ENCODE results near the gene DNASE2B. TPM values are rescaled to one million over a fixed set of nuclear protein-coding genes. Genes with fewer than 3 reads are reported as not detected.

The DNASE2B gene
- total and polyA plus RNA-seq, 3 donors from 2014 or later, result 0.25 to 1.3 (median 0.31) TPM

DNA sequence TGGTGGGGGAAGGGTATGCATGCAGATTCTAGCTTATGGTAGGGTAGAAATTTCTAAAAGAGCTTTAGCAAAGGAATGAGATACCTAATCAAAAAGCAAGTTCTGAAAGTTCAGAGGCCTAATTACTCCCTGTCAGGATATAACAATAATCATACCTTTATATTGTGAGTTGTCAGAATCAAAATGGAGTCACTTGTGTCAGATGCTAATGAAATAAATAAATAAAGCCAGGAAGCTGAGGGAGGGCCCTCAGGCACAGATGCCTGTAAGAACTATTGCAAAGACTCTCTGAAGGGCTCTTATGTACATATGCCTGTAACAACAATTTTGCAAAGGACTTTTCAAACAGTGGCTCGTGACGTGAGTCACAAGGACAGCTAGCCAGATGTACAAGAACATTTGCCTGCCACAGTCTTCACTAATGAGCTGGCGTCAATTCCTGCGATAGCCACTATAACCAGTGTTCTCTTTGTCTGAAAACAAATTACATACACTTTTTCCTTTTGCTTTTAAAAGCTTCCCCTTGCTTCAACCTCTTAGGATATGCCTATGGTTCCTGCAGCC lies 27.4 kb upstream of the DNASE2B start:
- H3K36me3 ChIP-seq (ENCODE audit: low read depth, missing control alignments), result no peaks in the 10 kb centered on the region
- no peaks in the 10 kb centered on the region for H3K9me3 ChIP-seq
- intact Hi-C loops (cut with DNase I; ENCODE audit: low total_unique reads), result no loop called here
- peaks cover 8% of the 10 kb centered on the region for H3K4me1 ChIP-seq
- H3K4me3 ChIP-seq, result no peak overlapping the region
- H3K27ac ChIP-seq, result no peak overlapping the region
- TF ChIP-seq POLR2A (IDR thresholded peaks at IDR 0.05) (no peak), CTCF (IDR thresholded peaks at IDR 0.05) (no peak)
- DNase-seq, result no peak
- no peaks in the 10 kb centered on the region for H3K27me3 ChIP-seq
- WGBS, 2 donors, result 89 to 90% methylated on average over 4 of the region's 4 CpGs

DNA sequence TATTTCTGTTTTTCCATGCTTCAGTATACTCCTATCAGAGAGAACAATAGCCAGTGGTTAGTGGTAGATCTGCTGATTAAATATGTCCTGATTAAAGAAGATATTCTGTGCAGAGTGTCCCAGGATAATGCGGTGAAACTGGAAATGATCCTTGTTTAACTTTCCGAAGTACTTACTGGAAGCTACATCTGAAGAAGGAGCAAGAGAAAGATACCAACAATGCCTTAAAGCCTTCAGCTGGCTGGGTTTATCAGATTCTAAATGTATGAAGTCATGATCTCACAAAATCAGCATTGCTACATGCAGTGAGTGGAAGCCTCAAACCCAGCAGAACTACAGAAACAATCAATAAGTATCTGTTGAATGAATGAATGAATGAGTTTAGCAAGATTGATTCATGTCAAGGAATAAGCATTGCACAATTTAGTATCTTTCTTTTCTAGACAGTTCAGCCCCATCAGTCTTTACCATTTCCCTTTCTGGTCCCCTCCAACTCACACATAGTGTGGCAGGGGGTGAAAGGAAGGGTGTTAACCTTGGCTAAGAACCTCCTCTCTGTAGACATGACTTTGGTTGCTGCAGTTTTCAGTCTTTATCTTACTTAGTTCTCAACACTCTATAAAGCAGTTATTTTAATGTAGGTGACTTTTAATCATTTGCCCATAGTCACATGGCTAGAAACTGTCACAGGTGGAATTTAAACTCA lies 24.7 kb upstream of the DNASE2B start:
- H3K4me3 ChIP-seq, result no peak overlapping the region
- H3K36me3 ChIP-seq (ENCODE audit: low read depth, missing control alignments), result no peaks in the 10 kb centered on the region
- H3K4me1 ChIP-seq, result peaks cover 8% of the 10 kb centered on the region
- no peaks in the 10 kb centered on the region for H3K27me3 ChIP-seq
- intact Hi-C loops (cut with DNase I; ENCODE audit: low total_unique reads), result no loop called here
- no peak overlapping the region for H3K27ac ChIP-seq
- TF ChIP-seq CTCF (IDR thresholded peaks at IDR 0.05) (no peak), POLR2A (IDR thresholded peaks at IDR 0.05) (no peak)
- H3K9me3 ChIP-seq, result no peaks in the 10 kb centered on the region
- 45 to 46% methylated on average over 2 of the region's 2 CpGs for WGBS, 2 donors
- DNase-seq, result no peak

DNA sequence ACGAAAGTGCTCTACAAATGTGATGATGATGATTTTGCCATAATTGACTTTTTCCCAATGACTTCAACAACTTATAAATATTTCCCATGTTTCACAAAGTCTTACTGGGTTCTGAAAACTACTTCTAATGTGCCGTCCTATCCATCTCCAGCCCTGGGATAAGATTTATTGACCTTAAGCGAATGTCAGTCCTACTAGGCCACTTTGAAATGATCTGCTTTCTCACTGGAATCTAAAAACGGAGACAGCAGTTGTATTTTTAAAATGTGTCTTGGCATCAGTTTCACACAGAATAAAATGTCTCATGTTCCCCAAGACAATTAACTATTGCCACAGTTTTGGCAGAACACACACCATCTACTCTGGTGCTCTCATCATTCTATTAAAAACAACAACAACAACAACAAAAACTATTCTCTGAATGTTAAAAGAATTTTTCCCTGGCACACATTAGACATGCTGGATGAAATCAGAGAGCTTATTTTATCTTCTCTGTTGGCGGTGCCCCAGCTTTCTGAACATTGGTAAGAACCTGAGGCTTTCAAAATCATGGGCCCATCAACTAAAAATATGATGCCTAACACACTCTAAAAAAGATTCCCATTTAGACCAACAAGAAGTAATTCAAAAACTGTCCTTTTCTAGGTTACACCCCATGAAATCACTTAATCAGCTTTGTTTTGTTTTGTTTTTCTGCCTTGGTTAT lies 23.1 kb upstream of the DNASE2B start:
- Histone ChIP-seq H3K27ac (peak overlapping the region in 1 of 2 donors; percentile 62), H3K9me3 (no peaks in the 10 kb centered on the region), H3K4me1 (peaks cover 8% of the 10 kb centered on the region), H3K36me3 (ENCODE audit: low read depth, missing control alignments) (no peaks in the 10 kb centered on the region), H3K4me3 (no peak overlapping the region), H3K27me3 (no peaks in the 10 kb centered on the region)
- 59% methylated on average over 5 of the region's 5 CpGs for WGBS, 2 donors
- intact Hi-C loops (cut with DNase I; ENCODE audit: low total_unique reads), result no loop called here
- peak; percentile 44 for DNase-seq
- no peak for TF ChIP-seq POLR2A (IDR thresholded peaks at IDR 0.05)

DNA sequence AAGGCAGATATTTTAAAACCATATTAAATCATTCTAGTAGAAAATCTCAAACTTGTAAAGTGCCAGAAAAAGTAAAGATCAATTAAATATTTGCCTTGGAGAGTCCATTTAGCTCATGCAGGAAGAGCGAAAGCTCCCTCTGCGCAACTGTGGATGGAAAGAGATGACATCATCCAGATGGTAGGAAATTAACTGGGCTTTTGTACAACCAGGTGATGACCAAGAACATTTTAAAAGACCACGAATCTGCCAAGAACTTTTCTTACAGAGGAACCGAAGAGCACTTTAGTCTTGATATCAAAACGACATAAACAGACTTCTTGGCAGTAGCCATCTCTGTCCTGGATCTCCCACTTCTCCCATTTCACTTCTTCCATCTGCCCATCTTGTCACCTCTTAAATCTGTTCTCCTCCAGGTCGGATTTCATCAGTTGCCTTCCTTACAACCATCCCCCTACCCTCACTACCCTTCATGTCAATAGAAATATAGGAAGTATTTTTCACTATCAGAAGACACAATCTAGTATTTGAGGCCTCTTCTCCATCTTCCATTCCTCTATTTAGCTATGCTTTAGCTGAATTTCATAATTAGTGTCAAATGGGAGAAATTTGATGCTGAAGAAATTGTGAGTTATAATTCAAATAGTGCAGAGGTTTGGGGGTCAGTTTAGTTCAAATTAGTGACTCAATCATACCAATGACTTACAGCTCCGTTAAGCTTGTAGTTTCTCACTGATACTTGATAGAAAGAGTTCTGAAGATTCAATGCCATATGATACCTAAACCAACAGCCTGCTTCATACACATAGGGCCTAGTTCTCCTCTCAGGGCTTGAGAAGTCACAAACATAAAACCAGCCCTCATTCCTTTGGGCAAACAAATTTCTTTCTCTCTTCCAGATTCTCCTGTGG lies 22.0 kb upstream of the DNASE2B start:
- no peak for TF ChIP-seq POLR2A (IDR thresholded peaks at IDR 0.05)
- TF ChIP-seq CTCF (IDR thresholded peaks at IDR 0.05), result no peak
- WGBS, 2 donors, result 82 to 83% methylated on average over 7 of the region's 7 CpGs

More for the DNA sequence above, 22.0 kb upstream of the DNASE2B start:
- DNase-seq, result no peak
- Histone ChIP-seq H3K4me1 (peaks cover 8% of the 10 kb centered on the region), H3K36me3 (ENCODE audit: low read depth, missing control alignments) (no peaks in the 10 kb centered on the region), H3K9me3 (no peaks in the 10 kb centered on the region), H3K4me3 (no peak overlapping the region), H3K27me3 (no peaks in the 10 kb centered on the region), H3K27ac (peak overlapping the region in 1 of 2 donors; percentile 62)
- intact Hi-C loops (cut with DNase I; ENCODE audit: low total_unique reads), result no loop called here
